H1 (cell line): ENCODE results near the gene VAMP2. TPM values are rescaled to one million over a fixed set of nuclear protein-coding genes. Genes with fewer than 3 reads are reported as not detected.
A peak's percentile ranks its signal among the peaks of the same experiment; 100 is the strongest.

ENCODE experiments used
- CTCF ChIA-PET: fragments of 300-600 bp; sonication (Branson Sonifier 250); formaldehyde crosslinking; loops from one replicate; lab custom pipeline; 2021; ENCODE audit not compliant: partially characterized antibody; lab: Charles Lee
- POLR2A ChIA-PET: fragments of 300-600 bp; sonication (Branson Sonifier 250); formaldehyde crosslinking; loops from one replicate; lab custom pipeline; 2021; ENCODE audit warnings: inconsistent platforms; ENCODE audit not compliant: partially characterized antibody; lab: Charles Lee
- DNase-seq, 2 experiments: peaks; one replicate each; pipeline versions ENCODE4 v3.0.0 to v3.0.0-alpha.2; 2010 to 2022; ENCODE audit warnings: low spot score in 2 of 2, low read depth in 1 of 2, mixed read lengths in 1 of 2
- FAIRE-seq: peaks from 2 replicates; lab custom pipeline; 2011; peaks lifted over from hg19 to GRCh38; lab: Jason Lieb, UNC
- H2AFZ ChIP-seq: 2 replicates; pipeline ENCODE4 v1.8.1; 2012; ENCODE audit warnings: low read length, inconsistent platforms
- H2AK5ac ChIP-seq: 2 replicates; pipeline ENCODE4 v1.6.1; 2013; ENCODE audit warnings: low read depth, low read length
- H2BK120ac ChIP-seq: replicated peaks from 2 replicates; pipeline ENCODE3; 2013; ENCODE audit warnings: low read depth, low read length, inconsistent platforms
- H2BK12ac ChIP-seq: 2 replicates; pipeline ENCODE4 v1.6.1; 2013; ENCODE audit warnings: low read depth, low read length
- H2BK15ac ChIP-seq: 2 replicates; pipeline ENCODE4 v1.6.1; 2013; ENCODE audit warnings: low read length
- H2BK20ac ChIP-seq: 2 replicates; pipeline ENCODE4 v1.6.1; 2013; ENCODE audit warnings: low read length
- H2BK5ac ChIP-seq: 2 replicates; pipeline ENCODE4 v1.6.1; 2013; ENCODE audit warnings: low read depth, low read length
- H3K14ac ChIP-seq: 2 replicates; pipeline ENCODE4 v1.6.1; 2013; ENCODE audit warnings: inconsistent platforms; ENCODE audit not compliant: insufficient read length
- H3K18ac ChIP-seq: 2 replicates; pipeline ENCODE4 v1.6.1; 2013; ENCODE audit warnings: low read length; ENCODE audit errors: extremely low read depth
- H3K23ac ChIP-seq: 2 replicates; pipeline ENCODE4 v1.6.1; 2013; ENCODE audit warnings: inconsistent platforms; ENCODE audit not compliant: insufficient read length
- H3K23me2 ChIP-seq: 2 replicates; pipeline ENCODE4 v1.6.1; 2013; ENCODE audit warnings: low read depth, low read length
- H3K27ac ChIP-seq: 2 replicates; pipeline ENCODE4 v1.6.1; 2011; ENCODE audit warnings: low read depth, low read length, inconsistent platforms
- H3K27me3 ChIP-seq, 4 experiments: replicated peaks in 1 of 4; 1 replicate in 1 of 4; 2 replicates in 3 of 4; pipeline versions ENCODE4 v1.6.1 to v1.8.1; 2011 to 2013; ENCODE audit warnings: low read length in 3 of 4, mild to moderate bottlenecking in 3 of 4, inconsistent platforms in 2 of 4, mixed read lengths in 2 of 4, moderate library complexity in 1 of 4; ENCODE audit not compliant: control insufficient read depth in 3 of 4, insufficient read depth in 3 of 4; ENCODE audit errors: extremely low read depth in 1 of 4
- H3K36me3 ChIP-seq, 4 experiments: 2 replicates each; pipeline versions ENCODE4 v1.6.1 to v1.8.1; 2011 to 2013; ENCODE audit warnings: mild to moderate bottlenecking in 4 of 4, low read length in 3 of 4, moderate library complexity in 2 of 4, control low read depth in 1 of 4, inconsistent platforms in 1 of 4; ENCODE audit not compliant: insufficient read depth in 4 of 4, control insufficient read depth in 2 of 4
- H3K4ac ChIP-seq: replicated peaks from 2 replicates; pipeline ENCODE3; 2013; ENCODE audit warnings: low read length, low read depth, mixed read lengths, inconsistent platforms; ENCODE audit not compliant: insufficient read length
- H3K4me1 ChIP-seq, 4 experiments: replicated peaks in 1 of 4; 1 replicate in 1 of 4; 2 replicates in 3 of 4; pipeline versions ENCODE4 v1.6.1 to v1.8.1; 2011 to 2013; ENCODE audit warnings: low read length in 3 of 4, inconsistent platforms in 2 of 4, mixed read lengths in 1 of 4; ENCODE audit not compliant: insufficient read depth in 4 of 4, control insufficient read depth in 3 of 4
- H3K4me2 ChIP-seq, 2 experiments: 2 replicates each; pipeline versions ENCODE4 v1.6.1 to v1.8.1; 2011 to 2013; ENCODE audit warnings: low read depth in 2 of 2, low read length in 2 of 2, control low read depth in 1 of 2, inconsistent platforms in 1 of 2, mild to moderate bottlenecking in 1 of 2; ENCODE audit not compliant: insufficient read depth in 1 of 2
- H3K4me3 ChIP-seq, 4 experiments: fragments of 200-600, 300-600 bp in 1 of 4; sonication (generic), shearing (Covaris generic), sonication (Bioruptor Twin) in 1 of 4; 2 replicates each; pipeline versions ENCODE4 v1.5.1 to v1.8.1; 2011 to 2016; ENCODE audit warnings: low read length in 4 of 4, low read depth in 3 of 4, control low read depth in 2 of 4, inconsistent platforms in 2 of 4, mild to moderate bottlenecking in 2 of 4, mixed read lengths in 1 of 4, moderate library complexity in 1 of 4; ENCODE audit not compliant: insufficient read depth in 2 of 4; ENCODE audit errors: extremely low read depth in 1 of 4
- H3K56ac ChIP-seq: replicated peaks from 2 replicates; pipeline ENCODE3; 2013; ENCODE audit warnings: low read depth, mild to moderate bottlenecking, mixed read lengths, low read length, inconsistent platforms; ENCODE audit not compliant: insufficient read length
- H3K79me1 ChIP-seq: 2 replicates; pipeline ENCODE4 v1.6.1; 2013; ENCODE audit warnings: low read depth, low read length, control low read depth
- H3K79me2 ChIP-seq, 2 experiments: 2 replicates each; pipeline versions ENCODE4 v1.6.1 to v1.8.1; 2012 to 2013; ENCODE audit warnings: low read length in 2 of 2, mild to moderate bottlenecking in 2 of 2, inconsistent platforms in 1 of 2; ENCODE audit not compliant: insufficient read depth in 2 of 2, control insufficient read depth in 1 of 2
- H3K9ac ChIP-seq, 4 experiments: replicated peaks in 1 of 4; 1 replicate in 1 of 4; 2 replicates in 3 of 4; pipeline versions ENCODE4 v1.6.1 to v1.8.1; 2011 to 2013; ENCODE audit warnings: low read depth in 3 of 4, low read length in 3 of 4, control low read depth in 2 of 4, mild to moderate bottlenecking in 2 of 4, moderate library complexity in 2 of 4, inconsistent platforms in 1 of 4; ENCODE audit errors: extremely low read depth in 1 of 4
- H3K9me3 ChIP-seq, 2 experiments: 2 replicates each; pipeline versions ENCODE4 v1.6.1 to v1.8.1; 2012 to 2013; ENCODE audit warnings: mild to moderate bottlenecking in 2 of 2, moderate library complexity in 2 of 2, control low read depth in 1 of 2, inconsistent platforms in 1 of 2, low read depth in 1 of 2, low read length in 1 of 2, mixed read lengths in 1 of 2; ENCODE audit not compliant: insufficient read depth in 2 of 2
- H4K20me1 ChIP-seq, 2 experiments: replicated peaks in 1 of 2; 2 replicates each; pipeline versions ENCODE3 to v1.8.1; 2011 to 2013; ENCODE audit warnings: inconsistent platforms in 2 of 2, low read length in 2 of 2, mild to moderate bottlenecking in 1 of 2; ENCODE audit not compliant: insufficient read depth in 2 of 2, control insufficient read depth in 1 of 2
- H4K5ac ChIP-seq: 2 replicates; pipeline ENCODE4 v1.6.1; 2013; ENCODE audit warnings: low read length, low read depth, mixed read lengths, inconsistent platforms; ENCODE audit not compliant: insufficient read length
- H4K8ac ChIP-seq: 2 replicates; pipeline ENCODE4 v1.8.0; 2013; ENCODE audit warnings: mild to moderate bottlenecking, moderate library complexity, low read length, inconsistent platforms; ENCODE audit not compliant: insufficient read depth; ENCODE audit errors: extremely low read depth
- H4K91ac ChIP-seq: replicated peaks from 2 replicates; pipeline ENCODE3; 2013; ENCODE audit warnings: low read length, mixed read lengths, inconsistent platforms; ENCODE audit not compliant: insufficient read length
- CEBPB ChIP-seq: IDR thresholded peaks from 2 replicates; pipeline ENCODE4 v1.6.1; 2012; ENCODE audit warnings: low read depth, low read length
- EZH2 ChIP-seq: fragments of 200-600 bp; sonication (generic); IDR thresholded peaks from 2 replicates; pipeline ENCODE4 v1.7.1; 2012; ENCODE audit warnings: low read depth, mild to moderate bottlenecking, moderate library complexity, low read length, inconsistent platforms; ENCODE audit not compliant: severe bottlenecking
- SUZ12 ChIP-seq: fragments of 200-600 bp; sonication (generic); IDR thresholded peaks from 2 replicates; pipeline ENCODE4 v1.6.1; 2012; ENCODE audit warnings: mild to moderate bottlenecking, inconsistent platforms, low read length, moderate library complexity, mixed read lengths
- TCF12 ChIP-seq: IDR thresholded peaks from 2 replicates; pipeline ENCODE4 v1.6.1; 2011; ENCODE audit warnings: low read depth, mild to moderate bottlenecking, low read length
- WGBS, 2 experiments: shearing (Covaris generic) in 1 of 2; methylation state at CpG; one replicate each; pipeline versions ENCODE4 v1.1.6 to v1.1.7; 2013 to 2015; ENCODE audit warnings: low lambda C conversion rate in 2 of 2, mixed read lengths in 2 of 2, inconsistent platforms in 1 of 2, low coverage in 1 of 2, missing lambda C conversion rate in 1 of 2; ENCODE audit not compliant: insufficient replicate concordance in 2 of 2, insufficient coverage in 1 of 2, insufficient read length in 1 of 2; ENCODE audit errors: extremely low coverage in 1 of 2, missing lambda C conversion rate in 1 of 2; 5-methylcytosine and 5-hydroxymethylcytosine counted together
- polyA plus RNA-seq, 7 experiments: library from polyadenylated mRNA; depleted of rRNA in 3 of 7; stranded (reverse) in 5 of 7; unstranded in 2 of 7; fragments of >200 nt in 5 of 7; fragments of 200-250 nt in 2 of 7; gene quantifications; 1 replicate in 5 of 7; 2 replicates in 1 of 7; 4 replicates in 1 of 7; pipeline versions ENCODE4 v1.2.1 to v1.2.3, GENCODE V29; 2011 to 2013; ENCODE audit warnings: missing spikeins in 2 of 7, mixed read lengths in 2 of 7
- total RNA-seq: library from RNA; stranded (reverse); fragmentation: NEBNext Ultra II Directional; extraction: Animal tissue kit (Norgen Biotek cat#: 25700); gene quantifications from 2 replicates; pipeline ENCODE4 v1.2.1, GENCODE V29; 2021

The VAMP2 gene
- total and polyA plus RNA-seq, 2 of the 8 experiments (the other 6 are each of a cell fraction or from before 2014, with no cell fraction given) = 19.3 to 20.5 TPM

GRCh38 chr17:8124350-8125153, 38.2 kb downstream of the VAMP2 start:
- H3K4ac ChIP-seq = no peak overlapping the region
- TF ChIP-seq EZH2 = peak; percentile 54
- TF ChIP-seq SUZ12 = peak; percentile 30; the same call in 1 of the 2 replicates
- no peak for TF ChIP-seq CEBPB
- 0 out of 2 replicates have a peak, but pooled peaks have one; percentile 1 for TF ChIP-seq TCF12
- H4K20me1 ChIP-seq = peaks cover 3 to 5% of the 10 kb centered on the region in 2 experiments
- H3K18ac ChIP-seq = no peak overlapping the region
- no peak overlapping the region for H4K5ac ChIP-seq
- 7% methylated on average over 24 of the region's 24 CpGs; no CpG with 5 or more reads in 1 of the 2 experiments for WGBS, 2 experiments
- H3K27ac ChIP-seq = no peak overlapping the region
- FAIRE-seq (no peak), DNase-seq (peak in 1 of 2 experiments; percentile 55)
- H3K56ac ChIP-seq = no peak overlapping the region
- no peak overlapping the region for H2BK12ac ChIP-seq
- no peak overlapping the region for H3K9ac ChIP-seq
- no peak overlapping the region for H2AFZ ChIP-seq
- no peak overlapping the region for H3K23ac ChIP-seq
- peaks cover 30 to 54% (median 51%) of the 10 kb centered on the region in 4 experiments for H3K27me3 ChIP-seq
- no peaks in the 10 kb centered on the region for H3K79me1 ChIP-seq
- peaks cover 41% of the 10 kb centered on the region for H3K23me2 ChIP-seq
- CTCF ChIA-PET = interaction anchor here (0.8 to 2.3 kb wide), 10 partner anchors 9 to 109 kb away, joined by 3 to 10 read pairs (median 4); no protein-coding TSS in a partner anchor
- H2BK15ac ChIP-seq = no peak overlapping the region
- POLR2A ChIA-PET = interaction anchor here (1.1 to 7.6 kb wide), 6 partner anchors 9 to 103 kb away, joined by 3 to 49 read pairs (median 14); no protein-coding TSS in a partner anchor
- H2BK5ac ChIP-seq = no peak overlapping the region
- H2BK20ac ChIP-seq = no peak overlapping the region
- no peak overlapping the region; the same call in 1 of the 2 replicates for H4K8ac ChIP-seq
- H2AK5ac ChIP-seq = no peak overlapping the region
- H3K36me3 ChIP-seq = no peaks in the 10 kb centered on the region
- no peaks in the 10 kb centered on the region for H3K9me3 ChIP-seq
- H4K91ac ChIP-seq = no peak overlapping the region
- H3K79me2 ChIP-seq = no peaks in the 10 kb centered on the region
- H3K4me1 ChIP-seq = peaks cover 0 to 24% (median 13%) of the 10 kb centered on the region in 4 experiments; a peak in 6 of 7 replicates
- no peak overlapping the region for H3K14ac ChIP-seq
- no peak overlapping the region for H2BK120ac ChIP-seq
- peak overlapping the region; percentile 54 to 89 (median 82) for H3K4me3 ChIP-seq
- peak overlapping the region; percentile 88 to 93 for H3K4me2 ChIP-seq
